ENCODE results near the gene ITPR1.

Gene ITPR1

GRCh38 chr3:4533489-4534443, 40.6 kb downstream of the ITPR1 start:
- no peak for DNase-seq

- DNase-seq = no peak
These were observed 41.8 kb downstream of the ITPR1 start for GRCh38 chr3:4534906-4535305.

- no peak for DNase-seq
These were observed 43.1 kb downstream of the ITPR1 start for GRCh38 chr3:4536260-4536659.

GRCh38 chr3:4540267-4540666, 47.1 kb downstream of the ITPR1 start:
- DNase-seq = no peak

- DNase-seq = no peak
These were observed 50.0 kb downstream of the ITPR1 start for GRCh38 chr3:4543110-4543509.

GRCh38 chr3:4546346-4547178, 53.4 kb downstream of the ITPR1 start:
- DNase-seq = no peak

GRCh38 chr3:4547799-4548198, 54.7 kb downstream of the ITPR1 start:
- no peak for DNase-seq

- DNase-seq = no peak
These were observed 55.2 kb downstream of the ITPR1 start for GRCh38 chr3:4548356-4548755.

- no peak for DNase-seq
These were observed 55.6 kb downstream of the ITPR1 start for GRCh38 chr3:4548780-4549179.

GRCh38 chr3:4549896-4550295, 56.7 kb downstream of the ITPR1 start:
- no peak for DNase-seq

- no peak for DNase-seq
These were observed 58.0 kb downstream of the ITPR1 start for GRCh38 chr3:4551051-4551711.

GRCh38 chr3:4551794-4552442, 58.8 kb downstream of the ITPR1 start:
- DNase-seq = no peak

- DNase-seq = no peak
These were observed 59.7 kb downstream of the ITPR1 start for GRCh38 chr3:4552811-4553210.

- no peak for DNase-seq
These were observed 68.5 kb downstream of the ITPR1 start for GRCh38 chr3:4561661-4562060.

GRCh38 chr3:4562595-4562994, 69.4 kb downstream of the ITPR1 start:
- no peak for DNase-seq

- no peak for DNase-seq
These were observed 71.1 kb downstream of the ITPR1 start for GRCh38 chr3:4564270-4564669.

- no peak for DNase-seq
These were observed 71.9 kb downstream of the ITPR1 start for GRCh38 chr3:4564928-4565586.

- no peak for DNase-seq
These were observed 72.8 kb downstream of the ITPR1 start for GRCh38 chr3:4565809-4566501.

- no peak for DNase-seq
These were observed 75.7 kb downstream of the ITPR1 start for GRCh38 chr3:4568841-4569240.

GRCh38 chr3:4570840-4571621, 77.9 kb downstream of the ITPR1 start:
- DNase-seq = no peak
